DOHH2 (cell line): ENCODE data around the gene HSD17B11.

ENCODE experiments used
- CTCF ChIP-seq: fragments of 200-600 bp; sonication (generic); IDR thresholded peaks from one replicate; pipeline ENCODE4 v1.5.1; 2014; ENCODE audit warnings: antibody characterized with exemption, mild to moderate bottlenecking, low read depth, low read length; ENCODE audit not compliant: poor library complexity, severe bottlenecking
- EZH2phosphoT487 ChIP-seq: fragments of 200-600 bp; sonication (generic); IDR thresholded peaks from 2 replicates; pipeline ENCODE4 v1.6.1; 2017; ENCODE audit warnings: borderline replicate concordance, mild to moderate bottlenecking, antibody characterized with exemption, low read length, moderate library complexity, mixed read lengths

GRCh38 chr4:87390891-87391575, at the start of gene HSD17B11:
- TF ChIP-seq CTCF = peak; percentile 36
- no peak for TF ChIP-seq EZH2phosphoT487
